Measurements from ENCODE around the gene PLIN5.
A peak's percentile ranks its signal among the peaks of the same experiment; 100 is the strongest.

PLIN5 gene

DNA sequence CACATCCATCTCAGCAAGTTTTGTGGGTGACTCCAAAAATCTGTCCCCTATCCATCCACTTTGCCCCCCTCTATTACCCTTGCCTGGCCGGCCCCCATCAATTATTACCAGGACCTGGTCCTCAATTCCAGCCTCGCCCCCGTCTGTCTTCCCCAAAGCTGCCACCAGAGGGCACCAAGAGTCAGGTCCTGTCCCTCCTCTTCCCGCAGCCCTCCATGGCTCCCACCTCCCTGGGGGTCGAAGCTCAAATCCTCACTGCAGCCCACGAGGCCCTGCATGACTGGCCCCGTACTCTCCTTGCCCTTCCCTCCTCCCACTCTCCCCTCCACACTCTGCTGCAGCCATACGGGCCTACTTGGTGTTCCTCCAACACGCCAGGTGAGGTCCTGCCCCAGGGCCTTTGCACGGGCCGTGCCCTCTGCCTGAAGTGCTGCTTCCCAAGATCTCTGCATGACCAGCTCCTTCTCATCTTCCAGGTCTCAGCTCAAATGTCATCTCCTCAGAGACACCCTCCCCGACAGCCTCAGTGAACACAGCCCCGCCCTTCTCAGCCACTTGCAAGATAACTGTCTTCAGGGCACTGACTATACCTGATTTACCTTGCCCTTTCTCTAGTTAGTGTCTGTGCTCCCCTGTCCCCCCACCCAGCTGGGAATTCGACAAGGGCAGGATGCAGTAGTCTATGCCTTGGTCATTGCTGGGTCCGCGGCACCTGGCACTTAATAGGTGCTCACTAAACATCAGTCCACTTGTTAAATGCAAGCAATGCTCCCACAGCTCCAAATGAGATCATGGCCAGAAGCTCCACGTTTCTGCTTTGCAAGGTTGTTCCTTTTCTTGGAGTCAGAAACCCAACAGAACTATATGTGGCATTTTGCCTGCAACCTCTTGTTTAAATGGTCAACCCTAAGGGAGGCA, 41.3 kb upstream of the PLIN5 start:
- Histone ChIP-seq H3K4me3 (ENCODE audit: low read length) (no peak overlapping the region), H4K8ac (ENCODE audit: low read depth, low read length) (no peak overlapping the region), H3K4ac (ENCODE audit: low read depth, low read length) (no peak overlapping the region), H3K36me3 (ENCODE audit: control insufficient read depth, insufficient read depth, low read length) (no peaks in the 10 kb centered on the region), H3K4me1 (ENCODE audit: control insufficient read depth, low read depth, low read length) (peaks cover 5% of the 10 kb centered on the region), H3K27ac (ENCODE audit: low read depth, low read length) (no peak overlapping the region), H3K56ac (ENCODE audit: low read length) (peak overlapping the region; percentile 42), H3K79me1 (ENCODE audit: low read length) (no peaks in the 10 kb centered on the region), H3K27me3 (ENCODE audit: insufficient read depth, low read length, poor library complexity) (no peaks in the 10 kb centered on the region), H3K4me2 (ENCODE audit: low read length) (no peak overlapping the region), H3K9ac (ENCODE audit: low read length) (no peak overlapping the region), H3K18ac (ENCODE audit: low read length) (no peak overlapping the region), H2BK5ac (ENCODE audit: low read length) (no peak overlapping the region), H2BK120ac (ENCODE audit: low read depth, low read length) (no peak overlapping the region), H2AK5ac (ENCODE audit: low read length) (no peak overlapping the region), H3K23ac (ENCODE audit: low read length) (no peak overlapping the region), H3K79me2 (ENCODE audit: control insufficient read depth, insufficient read depth, low read length) (no peaks in the 10 kb centered on the region), H2BK15ac (replicated peaks; ENCODE audit: low read depth) (no peak overlapping the region), H4K5ac (ENCODE audit: low read length) (no peak overlapping the region)
- DNase-seq: peak; percentile 81
- no CpG with 5 or more reads among the region's 17 CpGs for WGBS (ENCODE audit: extremely low coverage, insufficient coverage, low lambda C conversion rate)

- H4K5ac ChIP-seq (ENCODE audit: low read length): no peak overlapping the region
- no peaks in the 10 kb centered on the region for H3K36me3 ChIP-seq (ENCODE audit: control insufficient read depth, insufficient read depth, low read length)
- peak overlapping the region; percentile 42 for H3K56ac ChIP-seq (ENCODE audit: low read length)
- no peak overlapping the region for H2BK15ac ChIP-seq (replicated peaks; ENCODE audit: low read depth)
- H3K4me1 ChIP-seq (ENCODE audit: control insufficient read depth, low read depth, low read length): peaks cover 5% of the 10 kb centered on the region
- H3K27me3 ChIP-seq (ENCODE audit: insufficient read depth, low read length, poor library complexity): no peaks in the 10 kb centered on the region
- H3K23ac ChIP-seq (ENCODE audit: low read length): no peak overlapping the region
- H3K79me2 ChIP-seq (ENCODE audit: control insufficient read depth, insufficient read depth, low read length): no peaks in the 10 kb centered on the region
- peak overlapping the region; percentile 56 for H3K9ac ChIP-seq (ENCODE audit: low read length)
- H3K4me3 ChIP-seq (ENCODE audit: low read length): no peak overlapping the region
- no CpG with 5 or more reads among the region's 19 CpGs for WGBS (ENCODE audit: extremely low coverage, insufficient coverage, low lambda C conversion rate)
- H2BK5ac ChIP-seq (ENCODE audit: low read length): peak overlapping the region; percentile 84
- DNase-seq: peak; percentile 99
- H3K79me1 ChIP-seq (ENCODE audit: low read length): no peaks in the 10 kb centered on the region
- peak overlapping the region; percentile 71 for H3K18ac ChIP-seq (ENCODE audit: low read length)
- H2BK120ac ChIP-seq (ENCODE audit: low read depth, low read length): peak overlapping the region; percentile 74
- peak overlapping the region; percentile 36 for H3K4me2 ChIP-seq (ENCODE audit: low read length)
- peak overlapping the region; percentile 73 for H3K4ac ChIP-seq (ENCODE audit: low read depth, low read length)
- H4K8ac ChIP-seq (ENCODE audit: low read depth, low read length): no peak overlapping the region
- no peak overlapping the region for H2AK5ac ChIP-seq (ENCODE audit: low read length)
- peak overlapping the region; percentile 66 for H3K27ac ChIP-seq (ENCODE audit: low read depth, low read length)
These were observed 40.4 kb upstream of the PLIN5 start for GRCh38 chr19:4575267-4576015.

- Histone ChIP-seq H2BK120ac (ENCODE audit: low read depth, low read length) (no peak overlapping the region), H3K9ac (ENCODE audit: low read length) (no peak overlapping the region), H3K4me1 (ENCODE audit: control insufficient read depth, low read depth, low read length) (peaks cover 5% of the 10 kb centered on the region), H3K79me2 (ENCODE audit: control insufficient read depth, insufficient read depth, low read length) (no peaks in the 10 kb centered on the region), H3K4me2 (ENCODE audit: low read length) (no peak overlapping the region), H3K4ac (ENCODE audit: low read depth, low read length) (no peak overlapping the region), H3K27me3 (ENCODE audit: insufficient read depth, low read length, poor library complexity) (no peaks in the 10 kb centered on the region), H3K23ac (ENCODE audit: low read length) (no peak overlapping the region), H2BK15ac (replicated peaks; ENCODE audit: low read depth) (no peak overlapping the region), H4K5ac (ENCODE audit: low read length) (no peak overlapping the region), H3K36me3 (ENCODE audit: control insufficient read depth, insufficient read depth, low read length) (no peaks in the 10 kb centered on the region), H2AK5ac (ENCODE audit: low read length) (no peak overlapping the region), H3K27ac (ENCODE audit: low read depth, low read length) (no peak overlapping the region), H3K56ac (ENCODE audit: low read length) (no peak overlapping the region), H3K18ac (ENCODE audit: low read length) (no peak overlapping the region), H2BK5ac (ENCODE audit: low read length) (no peak overlapping the region), H4K8ac (ENCODE audit: low read depth, low read length) (no peak overlapping the region), H3K4me3 (ENCODE audit: low read length) (no peak overlapping the region), H3K79me1 (ENCODE audit: low read length) (no peaks in the 10 kb centered on the region)
- WGBS (ENCODE audit: extremely low coverage, insufficient coverage, low lambda C conversion rate): no CpG with 5 or more reads among the region's 6 CpGs
- no peak for DNase-seq
These were observed 38.7 kb upstream of the PLIN5 start for GRCh38 chr19:4573682-4574081.

- Histone ChIP-seq H3K9ac (ENCODE audit: low read length) (no peak overlapping the region), H4K8ac (ENCODE audit: low read depth, low read length) (no peak overlapping the region), H2BK5ac (ENCODE audit: low read length) (no peak overlapping the region), H3K23ac (ENCODE audit: low read length) (no peak overlapping the region), H2AK5ac (ENCODE audit: low read length) (no peak overlapping the region), H3K4ac (ENCODE audit: low read depth, low read length) (no peak overlapping the region), H3K18ac (ENCODE audit: low read length) (no peak overlapping the region), H3K27ac (ENCODE audit: low read depth, low read length) (no peak overlapping the region), H3K36me3 (ENCODE audit: control insufficient read depth, insufficient read depth, low read length) (no peaks in the 10 kb centered on the region), H3K79me1 (ENCODE audit: low read length) (no peaks in the 10 kb centered on the region), H3K56ac (ENCODE audit: low read length) (no peak overlapping the region), H3K4me1 (ENCODE audit: control insufficient read depth, low read depth, low read length) (peaks cover 5% of the 10 kb centered on the region), H3K27me3 (ENCODE audit: insufficient read depth, low read length, poor library complexity) (no peaks in the 10 kb centered on the region), H2BK120ac (ENCODE audit: low read depth, low read length) (no peak overlapping the region), H3K79me2 (ENCODE audit: control insufficient read depth, insufficient read depth, low read length) (no peaks in the 10 kb centered on the region), H2BK15ac (replicated peaks; ENCODE audit: low read depth) (no peak overlapping the region), H3K4me2 (ENCODE audit: low read length) (no peak overlapping the region), H3K4me3 (ENCODE audit: low read length) (no peak overlapping the region), H4K5ac (ENCODE audit: low read length) (no peak overlapping the region)
- no CpG with 5 or more reads among the region's 22 CpGs for WGBS (ENCODE audit: extremely low coverage, insufficient coverage, low lambda C conversion rate)
- DNase-seq: no peak
These were observed 36.4 kb upstream of the PLIN5 start for GRCh38 chr19:4571305-4571917.

- no peak overlapping the region for H2AK5ac ChIP-seq (ENCODE audit: low read length)
- no peak overlapping the region for H3K4me2 ChIP-seq (ENCODE audit: low read length)
- H3K79me2 ChIP-seq (ENCODE audit: control insufficient read depth, insufficient read depth, low read length): no peaks in the 10 kb centered on the region
- no peak overlapping the region for H4K8ac ChIP-seq (ENCODE audit: low read depth, low read length)
- H4K5ac ChIP-seq (ENCODE audit: low read length): no peak overlapping the region
- H2BK15ac ChIP-seq (replicated peaks; ENCODE audit: low read depth): no peak overlapping the region
- no peak overlapping the region for H2BK5ac ChIP-seq (ENCODE audit: low read length)
- no CpG with 5 or more reads among the region's 5 CpGs for WGBS (ENCODE audit: extremely low coverage, insufficient coverage, low lambda C conversion rate)
- H3K4me3 ChIP-seq (ENCODE audit: low read length): no peak overlapping the region
- H3K27me3 ChIP-seq (ENCODE audit: insufficient read depth, low read length, poor library complexity): no peaks in the 10 kb centered on the region
- H3K56ac ChIP-seq (ENCODE audit: low read length): no peak overlapping the region
- no peak overlapping the region for H2BK120ac ChIP-seq (ENCODE audit: low read depth, low read length)
- H3K9ac ChIP-seq (ENCODE audit: low read length): no peak overlapping the region
- H3K18ac ChIP-seq (ENCODE audit: low read length): no peak overlapping the region
- no peak overlapping the region for H3K4ac ChIP-seq (ENCODE audit: low read depth, low read length)
- no peak for DNase-seq
- no peaks in the 10 kb centered on the region for H3K36me3 ChIP-seq (ENCODE audit: control insufficient read depth, insufficient read depth, low read length)
- no peak overlapping the region for H3K23ac ChIP-seq (ENCODE audit: low read length)
- H3K4me1 ChIP-seq (ENCODE audit: control insufficient read depth, low read depth, low read length): peaks cover 5% of the 10 kb centered on the region
- no peaks in the 10 kb centered on the region for H3K79me1 ChIP-seq (ENCODE audit: low read length)
- H3K27ac ChIP-seq (ENCODE audit: low read depth, low read length): no peak overlapping the region
These were observed 35.9 kb upstream of the PLIN5 start for GRCh38 chr19:4570916-4571304.

Data from mesendoderm (in vitro differentiated cells).